22Rv1 (cell line): ENCODE measurements around the gene ELP1.

ENCODE experiments used
- CTCF ChIP-seq: fragments of 450-650 bp; IDR thresholded peaks from 2 replicates; pipeline ENCODE4 v1.5.1; 2017; ENCODE audit warnings: mild to moderate bottlenecking
- ZFX ChIP-seq: fragments of 450-650 bp; IDR thresholded peaks from 2 replicates; pipeline ENCODE4 v1.6.1; 2017; ENCODE audit warnings: antibody characterized with exemption, borderline replicate concordance

GRCh38 chr9:108867829-108868228 is 66.1 kb downstream of the ELP1 start:
- no peak for TF ChIP-seq CTCF
- no peak for TF ChIP-seq ZFX
